Measurements from ENCODE around the gene PPP1R1B.
A peak's percentile ranks its signal among the peaks of the same experiment; 100 is the strongest.

The PPP1R1B gene

DNA sequence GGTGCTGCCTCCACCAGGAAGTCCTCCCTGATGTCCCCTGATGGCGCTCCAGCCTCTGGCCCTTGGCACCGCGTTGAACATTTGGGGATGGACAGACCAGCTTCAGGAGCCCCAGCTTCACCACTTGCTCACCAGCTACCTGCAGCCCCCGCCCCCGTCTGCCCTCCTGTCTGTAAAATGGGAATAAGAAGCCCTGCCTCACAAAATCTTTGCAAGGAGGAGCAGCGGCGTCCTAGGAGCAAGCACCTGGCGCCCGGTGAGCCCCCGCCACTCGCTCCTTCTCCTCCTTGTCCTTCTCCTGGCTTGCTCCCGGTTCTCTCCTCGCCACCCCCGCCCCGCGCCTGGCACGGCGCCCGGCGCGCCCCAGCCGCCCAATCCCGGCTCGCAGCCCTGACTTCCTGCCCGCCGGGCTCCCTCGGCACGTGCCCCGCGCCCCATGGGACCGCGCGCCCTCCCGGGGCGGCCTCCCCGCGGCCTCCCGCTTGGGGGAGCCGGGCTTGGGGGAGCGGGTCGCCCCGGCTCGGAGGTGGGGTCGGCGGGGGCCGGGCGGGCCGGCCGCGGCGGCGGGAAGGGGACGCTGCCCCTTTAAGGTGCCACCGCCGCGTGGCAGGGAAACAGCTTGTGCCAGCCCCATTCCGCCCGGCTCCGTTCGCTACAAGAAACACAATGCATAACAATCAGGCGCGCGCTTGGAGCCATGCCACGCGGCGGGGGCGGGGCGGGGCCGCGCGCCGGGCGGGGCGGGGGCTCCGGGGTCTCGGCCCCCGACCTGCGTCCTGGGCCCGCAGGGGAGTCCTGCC is 9.1 kb upstream of the PPP1R1B start:
- peak in 1 of 2 experiments; percentile 47 for DNase-seq

DNA sequence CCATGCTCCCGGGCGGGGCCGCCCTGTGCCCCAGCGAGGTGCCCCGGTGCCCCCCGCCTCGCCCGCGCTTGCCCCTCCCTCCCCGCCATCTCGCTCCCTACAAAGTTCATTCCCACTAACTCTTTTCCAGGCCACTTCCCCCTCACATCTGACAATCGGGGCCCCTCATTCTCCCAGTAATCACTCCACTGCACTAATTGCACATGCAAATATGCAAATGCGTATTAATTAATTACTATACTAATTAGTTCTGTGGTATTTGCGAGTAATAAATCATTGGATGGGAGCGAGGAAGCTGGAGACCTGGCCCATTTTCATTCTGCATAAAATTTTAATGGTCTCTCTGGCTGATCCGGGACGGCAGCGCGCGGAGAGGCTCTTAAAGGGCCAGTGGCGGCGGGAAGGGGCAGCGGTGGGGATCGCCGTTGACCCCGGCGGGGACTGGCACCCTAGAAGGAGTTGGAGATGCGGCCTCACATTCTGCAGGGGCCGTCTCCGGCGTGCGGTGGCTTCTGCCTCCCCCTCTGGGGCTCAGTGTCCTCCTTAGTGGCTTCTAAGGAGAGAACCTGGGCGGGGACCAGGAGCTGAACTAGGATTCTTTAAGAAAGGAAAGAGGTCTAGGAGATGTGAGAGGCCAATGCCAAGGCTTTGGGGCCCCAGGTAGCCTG is 8.4 kb upstream of the PPP1R1B start:
- no peak for DNase-seq

DNA sequence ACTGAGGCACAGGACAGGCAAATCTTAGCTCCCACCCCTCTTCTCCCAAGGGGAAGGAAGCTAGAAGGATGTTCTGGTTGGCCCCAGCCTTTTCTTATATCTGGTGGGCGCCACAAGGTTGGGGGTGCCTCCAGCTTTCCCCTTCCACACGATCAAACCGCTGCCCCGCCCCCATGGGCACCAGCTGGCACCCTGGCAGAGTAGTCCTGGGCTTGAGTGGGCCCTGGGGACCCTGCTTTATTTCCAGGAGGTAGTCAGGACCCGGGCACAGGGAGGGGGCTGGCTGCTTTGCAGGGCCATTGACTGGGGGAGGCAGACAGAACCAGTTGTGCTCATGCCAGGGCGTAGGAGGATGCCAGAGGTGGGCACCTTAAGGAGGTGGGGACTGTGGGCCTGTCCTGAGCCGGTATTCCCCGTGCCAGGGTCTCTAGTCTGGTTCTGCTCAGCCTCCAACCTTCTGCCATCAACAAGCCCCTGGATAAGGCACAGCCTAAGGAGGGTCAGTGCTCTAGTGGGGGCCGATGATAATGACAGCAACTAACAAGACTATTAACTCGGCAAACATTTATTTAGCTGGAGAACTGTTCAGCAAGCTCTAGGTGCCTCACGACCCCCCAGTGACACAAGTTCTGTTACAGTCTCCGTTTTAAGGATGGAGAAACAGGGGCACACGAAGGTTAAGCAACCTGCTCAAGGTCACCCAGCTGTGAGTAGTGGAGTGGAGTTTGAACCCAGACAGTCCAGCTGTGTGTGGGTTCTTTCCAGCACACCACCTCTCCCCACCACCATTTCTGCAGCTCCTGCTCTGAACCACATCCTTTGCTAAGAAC is 7.6 kb upstream of the PPP1R1B start:
- no peak for DNase-seq

DNA sequence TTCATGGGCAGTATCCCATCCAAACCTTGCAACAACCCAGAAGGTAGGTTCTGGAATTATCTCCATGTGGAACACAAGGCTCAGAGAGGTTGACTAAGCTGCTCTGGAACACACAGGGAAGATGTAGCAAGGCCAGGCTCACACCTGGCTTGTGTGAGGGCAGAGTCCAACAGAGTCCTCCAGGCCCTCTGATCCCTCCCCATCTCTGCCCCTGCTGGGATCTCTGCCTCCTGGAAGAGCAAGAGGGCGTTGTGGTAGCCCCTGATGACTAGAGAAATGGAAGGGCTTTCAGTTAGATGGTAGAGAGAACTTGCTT is 7.0 kb upstream of the PPP1R1B start:
- no peak for DNase-seq

DNA sequence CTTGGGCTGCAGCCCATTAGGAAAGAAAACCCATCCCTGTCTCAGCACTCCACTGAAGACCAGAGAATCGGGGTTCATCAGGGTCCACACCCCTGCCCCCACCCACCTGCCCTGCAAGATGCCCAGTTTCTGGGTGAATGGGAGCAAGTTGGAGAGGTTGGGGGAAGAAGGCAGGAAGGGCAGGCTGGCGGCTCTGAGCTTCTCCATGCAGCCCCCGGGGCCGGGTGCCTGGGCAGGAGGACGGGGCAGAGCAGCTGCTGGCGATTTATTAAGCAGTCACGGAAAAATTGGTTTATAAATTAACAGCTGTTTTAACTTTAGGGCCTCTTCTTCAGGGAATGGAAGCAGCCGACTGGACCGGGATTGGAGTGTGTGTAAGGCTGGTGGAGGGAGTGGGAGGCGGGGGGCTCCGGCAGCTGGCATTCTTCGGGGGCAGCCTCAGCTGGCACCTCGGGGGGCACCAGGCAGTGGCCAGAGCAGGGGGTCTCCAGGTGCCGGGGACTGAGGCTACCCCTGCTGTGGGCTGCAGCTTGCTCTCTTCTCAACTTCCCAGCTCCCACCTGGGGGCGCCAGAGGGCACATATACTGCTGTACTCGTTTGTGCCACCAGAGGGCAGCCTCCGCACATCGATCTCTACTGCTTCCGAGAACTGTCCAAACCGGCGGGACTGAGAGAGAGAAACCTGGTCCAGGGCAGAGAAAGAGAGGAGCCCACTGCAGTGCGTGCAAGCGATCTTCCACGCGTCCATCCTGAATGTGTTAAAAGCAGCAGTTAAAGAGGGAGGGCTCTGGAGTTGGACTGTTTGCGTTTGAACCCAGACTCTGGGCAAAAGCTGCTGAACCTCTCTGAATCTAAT is 5.0 kb upstream of the PPP1R1B start:
- DNase-seq, result peak; percentile 80 to 89

DNA sequence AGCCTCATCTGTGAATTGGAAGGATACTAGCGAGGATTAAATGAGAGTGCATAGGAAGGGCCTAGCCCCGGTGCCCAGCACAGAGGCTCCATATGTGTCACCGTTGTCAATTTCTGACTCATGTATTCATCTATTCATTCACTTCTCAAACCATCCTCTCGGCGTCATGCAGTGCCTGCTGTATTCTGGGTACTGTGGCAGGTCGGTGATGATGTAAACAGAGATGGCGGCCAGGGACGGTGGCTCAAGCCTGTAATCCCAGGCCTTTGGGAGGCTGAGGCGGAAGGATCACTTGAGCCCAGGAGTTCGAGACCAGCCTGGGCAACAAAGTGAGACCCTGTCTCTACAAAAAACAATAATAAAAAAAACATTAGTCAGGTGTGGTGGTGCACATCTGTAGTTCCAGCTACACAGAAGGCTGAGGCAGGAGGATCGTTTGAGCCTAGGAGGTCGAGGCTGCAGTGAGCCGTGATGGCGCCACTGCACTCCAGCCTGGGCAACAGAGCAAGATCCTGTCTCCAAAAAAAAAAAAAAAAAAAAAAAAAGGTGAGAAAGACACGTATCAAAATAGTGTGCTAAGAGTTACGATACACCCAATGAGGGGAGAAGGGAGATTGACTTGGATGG is 4.3 kb upstream of the PPP1R1B start:
- peak; percentile 66 to 69 for DNase-seq

DNA sequence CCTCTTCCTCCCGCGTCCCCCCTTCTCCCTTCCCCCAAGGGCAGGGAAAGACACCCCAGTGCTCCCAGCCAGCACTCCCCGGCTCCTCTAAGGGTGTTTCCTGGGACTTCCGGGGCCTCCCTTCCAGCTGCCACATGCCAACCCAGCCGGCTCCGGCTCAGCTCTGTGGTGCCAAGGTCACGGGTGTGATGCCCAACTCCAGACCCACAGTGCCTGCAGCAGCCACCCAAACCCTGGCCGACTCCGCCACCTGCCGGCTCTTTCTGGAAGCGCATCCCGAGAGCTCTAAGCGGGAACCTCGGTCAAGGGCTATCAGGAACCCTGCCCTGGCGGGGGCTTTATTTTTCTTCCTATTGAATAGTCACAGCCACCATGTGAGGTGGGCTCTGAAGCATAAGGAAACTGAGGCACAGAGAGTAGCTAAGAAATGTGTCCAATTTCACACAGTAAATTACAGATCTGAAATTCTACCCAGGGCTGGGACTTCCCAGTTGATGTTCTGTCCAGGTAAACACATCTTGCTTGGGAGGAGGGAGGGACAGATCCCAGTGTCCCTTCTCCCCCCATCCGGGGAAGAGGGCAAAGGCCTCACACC is 3.3 kb upstream of the PPP1R1B start:
- DNase-seq, result peak; percentile 61 to 75

DNA sequence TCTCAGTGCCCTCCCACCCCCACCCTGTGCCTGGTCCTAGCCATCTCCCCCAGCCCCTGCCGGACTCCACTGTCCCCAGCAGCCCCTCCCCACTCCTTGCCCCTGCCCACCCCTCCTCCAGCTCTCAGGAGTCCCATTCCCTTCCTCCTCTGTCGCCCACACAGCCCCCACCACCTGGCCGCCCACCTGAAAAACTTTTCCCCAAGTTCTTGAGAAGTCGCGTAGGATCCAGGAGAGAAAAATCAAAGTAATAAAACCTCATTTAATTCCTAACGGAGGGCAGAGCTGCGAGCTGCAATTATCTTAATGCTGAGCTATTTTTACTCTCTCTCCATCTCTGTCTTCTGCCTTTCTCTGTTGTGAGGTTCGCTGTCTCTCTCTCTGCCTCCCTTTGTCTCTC is 2.4 kb upstream of the PPP1R1B start:
- no peak for DNase-seq

DNA sequence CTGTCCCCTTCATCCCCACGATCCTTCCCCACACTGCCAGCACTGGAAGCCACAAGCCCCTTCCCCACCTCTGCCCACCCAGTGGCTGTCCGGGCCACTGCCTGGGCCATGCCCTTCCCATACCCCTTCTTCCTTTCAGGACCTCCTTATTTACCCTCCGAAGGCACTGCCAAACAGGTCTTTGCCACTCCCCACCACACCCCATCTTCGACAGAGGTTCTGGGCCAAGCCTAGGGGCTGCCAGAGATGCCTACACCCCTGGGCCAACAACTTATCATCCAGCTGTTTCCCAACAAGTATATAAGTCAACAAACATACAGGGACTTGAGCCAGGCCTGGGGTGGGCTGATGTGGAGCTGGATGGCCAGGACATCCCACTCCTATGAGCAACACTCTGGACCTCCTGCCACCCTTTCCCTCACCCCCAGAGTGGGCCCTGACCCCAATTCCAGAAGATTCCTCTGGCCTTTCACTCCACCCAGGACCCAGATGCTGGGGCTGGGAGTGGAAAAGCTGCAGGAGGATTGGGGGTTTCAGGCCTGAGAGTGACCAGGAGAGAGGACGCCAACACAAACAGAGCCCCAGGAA is 1.5 kb upstream of the PPP1R1B start:
- no peak for DNase-seq

DNA sequence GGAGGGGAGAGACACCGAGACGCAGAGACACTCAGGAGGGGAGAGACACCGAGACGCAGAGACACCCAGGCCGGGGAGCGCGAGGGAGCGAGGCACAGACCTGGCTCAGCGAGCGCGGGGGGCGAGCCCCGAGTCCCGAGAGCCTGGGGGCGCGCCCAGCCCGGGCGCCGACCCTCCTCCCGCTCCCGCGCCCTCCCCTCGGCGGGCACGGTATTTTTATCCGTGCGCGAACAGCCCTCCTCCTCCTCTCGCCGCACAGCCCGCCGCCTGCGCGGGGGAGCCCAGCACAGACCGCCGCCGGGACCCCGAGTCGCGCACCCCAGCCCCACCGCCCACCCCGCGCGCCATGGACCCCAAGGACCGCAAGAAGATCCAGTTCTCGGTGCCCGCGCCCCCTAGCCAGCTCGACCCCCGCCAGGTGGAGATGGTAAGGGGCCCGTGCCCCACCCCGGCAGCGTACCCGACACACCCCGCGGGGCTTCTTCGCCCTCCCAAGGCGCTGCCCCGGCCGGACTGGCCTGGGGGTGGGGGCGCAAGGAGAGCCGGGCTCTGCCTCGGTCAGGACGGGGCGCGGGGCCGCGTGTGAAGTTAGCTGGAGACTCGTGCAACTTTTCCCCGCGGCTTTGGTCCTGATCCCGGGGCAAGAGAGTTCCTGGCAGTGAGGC is 427 bp downstream of the PPP1R1B start:
- no peak for DNase-seq

DNA sequence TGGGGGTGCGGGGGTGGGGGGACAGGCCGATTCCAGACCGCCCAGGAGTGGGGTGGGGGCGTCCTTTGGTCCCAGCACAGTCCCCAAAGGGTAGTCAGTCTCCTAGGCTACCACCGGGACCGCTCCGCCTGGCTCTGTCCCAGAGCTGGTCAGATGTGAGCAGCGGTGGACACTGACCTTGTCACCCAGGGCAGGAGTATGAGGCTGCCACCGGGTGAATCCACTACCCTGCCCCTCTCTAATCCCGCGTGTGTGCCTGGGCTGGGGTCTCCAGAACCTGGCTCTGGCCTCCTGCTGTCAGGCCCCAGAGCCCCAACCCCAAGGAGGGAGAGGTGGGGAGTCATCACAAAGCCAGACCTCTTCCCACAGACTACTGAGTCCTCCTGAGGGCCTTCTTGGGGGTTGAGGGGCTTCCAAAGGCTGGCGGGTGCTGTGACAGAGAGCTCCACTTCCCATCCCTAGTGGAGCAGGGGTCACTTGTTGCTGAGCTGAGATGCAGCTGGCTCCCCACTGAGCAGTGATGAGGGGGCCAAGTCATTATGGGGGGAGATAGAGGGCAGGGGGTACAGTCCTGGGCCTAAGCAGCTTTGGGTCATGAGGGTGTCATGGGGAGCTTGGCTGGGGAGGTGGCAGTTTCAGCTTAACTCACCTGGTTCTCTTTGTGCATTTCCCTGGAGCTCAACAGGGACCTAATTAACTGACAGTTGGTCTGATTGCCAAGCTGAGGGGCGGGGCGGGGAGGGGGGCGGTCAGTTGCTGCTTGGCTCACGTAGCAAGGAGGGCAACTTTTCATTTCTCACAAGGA is 1.2 kb downstream of the PPP1R1B start:
- no peak for DNase-seq

DNA sequence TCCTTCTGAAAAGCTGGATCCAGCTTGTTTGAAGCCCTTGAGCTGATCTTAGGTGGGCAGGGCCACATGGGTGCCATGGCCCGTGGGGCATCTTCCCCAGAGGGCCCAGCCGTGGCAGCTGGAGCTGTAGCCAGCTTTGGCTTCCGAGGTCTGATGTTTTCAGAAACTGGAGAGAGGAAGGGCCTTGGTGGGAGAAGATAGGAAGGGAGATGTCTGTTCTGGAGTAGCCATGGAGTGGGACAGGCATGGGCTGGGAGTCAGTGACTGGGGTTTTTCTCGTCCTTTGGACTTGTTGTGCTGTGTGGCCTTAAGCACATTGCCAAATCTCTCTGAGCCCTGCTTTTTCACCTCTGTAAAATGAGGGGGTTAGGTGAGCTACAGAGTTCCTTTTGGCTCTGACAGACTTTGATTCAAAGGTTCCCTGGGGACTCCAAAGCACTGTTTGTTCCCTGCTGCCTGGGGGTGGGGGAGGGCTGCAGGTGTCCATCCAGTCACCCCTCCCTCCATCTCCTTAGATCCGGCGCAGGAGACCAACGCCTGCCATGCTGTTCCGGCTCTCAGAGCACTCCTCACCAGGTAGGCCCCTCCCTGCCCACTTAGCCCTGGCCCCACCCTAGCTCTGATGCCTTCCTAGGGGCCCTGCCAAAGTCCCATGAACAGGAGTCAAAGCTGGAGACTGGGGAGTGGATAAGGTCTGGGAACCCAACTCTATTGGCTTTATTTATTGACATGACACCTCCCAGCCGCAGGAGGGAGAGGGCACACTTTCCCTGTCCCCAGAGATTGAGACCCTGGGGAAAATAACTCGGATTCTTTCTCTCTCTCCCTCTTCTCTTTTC is 2.1 kb downstream of the PPP1R1B start:
- DNase-seq, result no peak

DNA sequence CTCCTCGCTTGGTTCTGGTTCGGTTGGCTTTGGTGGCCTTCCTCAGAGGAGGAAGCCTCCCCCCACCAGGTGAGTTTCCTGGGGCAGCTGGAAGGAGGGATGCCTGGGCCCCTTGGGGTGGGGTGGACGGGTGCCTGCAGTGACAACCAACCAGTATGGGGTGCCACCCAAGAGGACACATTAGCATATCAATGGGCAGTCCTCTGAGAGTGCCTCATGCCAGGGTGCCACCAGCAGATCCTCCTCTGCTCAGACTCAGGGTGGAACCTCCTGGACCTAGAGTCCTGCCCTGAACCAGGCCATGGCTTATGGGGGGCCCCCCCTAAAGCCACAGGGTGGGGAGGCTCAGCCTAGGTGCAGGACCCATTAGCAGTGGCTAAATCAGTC is 2.7 kb downstream of the PPP1R1B start:
- no peak for DNase-seq

DNA sequence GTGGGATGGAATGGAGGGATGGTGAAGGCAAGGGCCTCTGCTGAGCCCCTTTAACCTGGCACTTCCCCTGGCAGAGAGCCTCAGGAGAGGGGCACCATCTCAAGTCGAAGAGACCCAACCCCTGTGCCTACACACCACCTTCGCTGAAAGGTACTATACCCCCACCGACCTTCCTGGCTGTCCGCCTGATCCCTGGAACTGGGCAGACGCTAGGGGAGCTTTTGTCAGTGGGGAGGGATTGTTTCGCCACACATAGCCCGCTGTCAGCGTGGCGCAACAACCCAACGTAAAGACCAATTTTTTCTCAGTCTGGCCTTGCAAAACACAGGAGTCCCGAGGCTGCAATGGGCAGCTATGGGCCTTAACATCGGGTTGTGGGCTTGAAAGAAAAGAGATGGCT is 3.1 kb downstream of the PPP1R1B start:
- no peak for DNase-seq

DNA sequence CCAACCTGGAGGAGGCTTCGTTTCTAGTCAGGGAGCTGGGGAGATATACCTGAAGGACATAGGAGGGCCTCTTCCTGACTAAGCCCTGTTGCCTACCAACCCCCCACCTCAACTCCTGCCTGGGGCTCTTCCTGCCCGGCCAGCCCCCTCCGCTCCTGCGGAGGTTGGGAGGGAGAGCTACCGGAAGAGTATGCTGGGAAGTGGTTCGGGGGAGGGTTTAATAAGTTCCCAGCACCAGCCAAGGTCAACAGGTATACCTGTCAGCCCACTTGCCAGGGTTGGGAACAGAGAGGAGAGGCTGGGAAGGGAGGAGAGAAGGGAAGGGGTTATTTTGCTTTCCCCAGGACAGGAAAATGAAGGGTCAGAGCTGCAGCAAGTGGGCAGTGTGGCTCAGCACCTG is 4.7 kb downstream of the PPP1R1B start:
- no peak for DNase-seq

DNA sequence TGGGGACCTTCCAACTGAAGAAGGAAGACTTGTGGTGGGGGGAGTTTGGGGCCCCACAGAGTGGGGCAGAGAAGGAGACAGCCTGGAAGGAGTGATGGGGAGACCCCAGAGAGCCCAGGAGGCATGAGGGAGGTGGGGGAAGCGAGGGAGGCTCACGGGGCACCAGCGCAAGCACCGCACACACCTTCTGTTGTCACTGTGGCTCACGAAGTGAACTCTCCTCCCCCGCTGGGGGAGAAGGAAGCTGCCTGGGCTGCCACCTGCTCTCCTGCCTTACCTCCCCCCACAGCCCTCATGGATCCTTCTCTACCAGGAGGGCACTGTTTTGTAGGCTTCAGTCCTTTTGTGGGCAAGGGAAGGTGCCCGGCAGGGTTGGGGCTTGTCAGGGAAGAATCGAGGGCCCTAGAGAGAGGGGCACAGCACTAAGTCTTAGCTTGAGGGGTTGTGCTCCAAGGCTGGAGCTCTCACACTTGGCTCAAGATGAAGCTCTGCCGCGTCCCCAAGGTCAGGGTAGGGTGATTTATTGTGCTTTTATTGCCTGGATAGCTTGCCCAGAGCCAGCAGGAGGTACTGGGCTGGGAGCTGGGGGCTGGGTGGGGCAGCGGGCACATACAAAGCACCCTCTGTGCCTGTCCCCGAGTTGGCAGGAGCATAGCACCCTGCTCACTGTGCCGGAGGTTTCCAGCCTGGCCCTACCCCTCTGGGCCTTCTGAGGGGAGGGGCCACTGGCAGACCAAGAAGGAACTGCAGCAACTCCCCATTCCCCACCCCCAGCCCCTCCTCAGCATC is 5.6 kb downstream of the PPP1R1B start:
- peak in 1 of 2 experiments; percentile 45 for DNase-seq

DNA sequence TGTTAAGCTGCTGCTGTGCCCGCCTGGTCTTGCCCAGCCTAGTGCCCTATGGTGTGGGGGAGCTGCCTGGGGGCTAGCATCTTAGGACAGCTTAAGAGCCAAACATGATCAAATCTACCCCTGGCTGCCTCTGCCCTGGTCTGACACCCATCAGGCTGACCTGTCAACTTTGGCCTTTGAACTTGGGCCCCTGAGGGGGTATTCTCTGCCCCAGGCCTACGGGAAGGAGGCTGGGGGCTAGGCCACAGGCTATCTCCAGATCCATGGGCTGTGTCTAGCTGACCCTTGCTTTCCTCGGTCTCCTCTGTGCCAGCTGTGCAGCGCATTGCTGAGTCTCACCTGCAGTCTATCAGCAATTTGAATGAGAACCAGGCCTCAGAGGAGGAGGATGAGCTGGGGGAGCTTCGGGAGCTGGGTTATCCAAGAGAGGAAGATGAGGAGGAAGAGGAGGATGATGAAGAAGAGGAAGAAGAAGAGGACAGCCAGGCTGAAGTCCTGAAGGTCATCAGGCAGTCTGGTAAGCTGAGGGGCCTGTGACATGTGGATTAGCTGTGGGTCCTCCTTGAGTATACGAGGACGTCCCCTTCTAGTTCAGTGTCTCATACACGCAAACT is 6.9 kb downstream of the PPP1R1B start:
- DNase-seq, result no peak

DNA sequence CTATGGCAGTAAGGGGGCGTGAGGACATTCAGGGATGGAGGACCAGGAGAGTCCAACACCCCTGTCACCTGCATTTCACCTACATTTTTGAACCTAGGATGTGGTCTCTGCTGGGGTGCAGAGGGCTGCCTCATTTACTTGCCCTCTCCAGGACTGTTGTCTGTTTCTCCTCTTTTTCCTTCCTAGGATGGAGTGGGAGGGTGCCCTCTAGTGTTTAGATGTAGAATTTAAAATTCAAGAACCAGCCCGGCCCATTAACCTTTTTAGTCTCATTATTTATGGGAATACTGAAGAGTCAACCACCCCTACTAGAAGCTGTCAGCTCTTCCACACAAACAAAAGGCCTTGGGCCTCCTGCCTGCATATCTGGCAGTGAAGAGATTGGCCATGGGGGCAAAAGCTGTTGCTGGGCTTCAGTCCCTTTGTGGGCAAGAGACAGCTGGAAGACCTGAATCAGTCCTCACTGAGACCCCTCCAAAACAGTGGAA is 7.7 kb downstream of the PPP1R1B start:
- peak; percentile 56 to 61 for DNase-seq
